Right cardiac atrium (tissue), 5 donors: ENCODE data around the gene CSTPP1. TPM values are rescaled to one million over a fixed set of nuclear protein-coding genes. Genes with fewer than 3 reads are reported as not detected.
A peak's percentile ranks its signal among the peaks of the same experiment; 100 is the strongest.
"Not testable (repeated sequence)": the region's sequence is repeated elsewhere in the genome, so short reads cannot be mapped to it uniquely, and the experiment has no call there.

Experiments
- ATAC-seq, 2 donors: fragments of 200-7000 bp; cut with Tn5 transposase; one replicate each; pipeline versions ENCODE4 v1.8.0 to v1.9.1; 2020; ENCODE audit warnings: moderate library complexity in 2 of 2, mild to moderate bottlenecking in 1 of 2
- DNase-seq, 3 donors: peaks; one replicate each; pipeline ENCODE4 v3.0.0-alpha.2; 2020
- H3K27ac ChIP-seq: one replicate; pipeline ENCODE4 v1.5.1; 2013; ENCODE audit warnings: mild to moderate bottlenecking, low read length, control low read depth, moderate library complexity
- H3K27me3 ChIP-seq: one replicate; pipeline ENCODE4 v1.6.1; 2013; ENCODE audit not compliant: control insufficient read depth, insufficient read depth
- H3K4me1 ChIP-seq: one replicate; pipeline ENCODE4 v1.6.1; 2013; ENCODE audit warnings: low read length; ENCODE audit not compliant: control insufficient read depth, insufficient read depth
- H3K4me3 ChIP-seq: one replicate; pipeline ENCODE4 v1.5.1; 2013; ENCODE audit warnings: low read length, control low read depth
- H3K9me3 ChIP-seq: one replicate; pipeline ENCODE4 v1.6.1; 2013; ENCODE audit warnings: low read length; ENCODE audit not compliant: control insufficient read depth
- WGBS: extraction: QIAGEN DNeasy Blood & Tissue Kit; methylation state at CpG from one replicate; pipeline ENCODE4 v1.1.7; 2013; 5-methylcytosine and 5-hydroxymethylcytosine counted together
- intact Hi-C, 4 donors: fragments of 100-400 bp; cut with DNase I; formaldehyde crosslinking; loops; one replicate each; pipeline versions ENCODE4 v1.11.0 to v1.14.0; 2022 to 2023
- polyA plus RNA-seq: library from polyadenylated mRNA; stranded (reverse); fragments of 200-250 nt; gene quantifications from one replicate; pipeline ENCODE4 v1.2.3, GENCODE V29; 2013
- total RNA-seq, 4 donors: library from RNA; stranded (reverse); fragmentation: NEBNext Ultra II Directional; extraction: Animal tissue kit (Norgen Biotek cat#: 25700); gene quantifications; one replicate each; pipeline ENCODE4 v1.2.1, GENCODE V29; 2021
- donor health status: healthy with polysubstance abuse.
- donor health status: DM: no; HTN: yes; CAD: no.
- donor health status: DM: no; HTN: no; CAD: no.
- donor health status: DM: no; HTN: yes; CAD: no; lungs with severe emphysema.
- donor health status: DM: yes; HTN: yes; CAD: no.

The CSTPP1 gene
- total and polyA plus RNA-seq, 5 donors: 12.7 to 17.5 (median 15.6) TPM

DNA sequence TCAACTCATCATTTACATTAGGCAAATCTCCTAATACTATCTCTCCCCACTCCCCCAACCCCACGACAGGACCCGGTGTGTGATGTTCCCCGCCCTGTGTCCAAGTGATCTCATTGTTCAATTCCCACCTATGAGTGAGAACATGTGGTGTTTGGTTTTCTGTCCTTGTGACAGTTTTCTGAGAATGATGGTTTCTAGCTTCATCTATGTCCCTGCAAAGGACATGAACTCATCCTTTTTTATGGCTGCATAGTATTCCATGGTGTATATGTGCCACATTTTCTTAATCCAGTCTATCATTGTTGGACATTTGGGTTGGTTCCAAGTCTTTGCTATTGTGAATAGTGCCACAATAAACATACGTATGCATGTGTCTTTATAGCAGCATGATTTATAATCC lies 176.4 kb downstream of the CSTPP1 start:
- intact Hi-C loops, DNase-seq, H3K4me3 ChIP-seq, H3K27ac ChIP-seq, ATAC-seq, H3K9me3 ChIP-seq, H3K4me1 ChIP-seq, H3K27me3 ChIP-seq: not testable (repeated sequence)
- WGBS: 96% methylated on average over 4 of the region's 4 CpGs

DNA sequence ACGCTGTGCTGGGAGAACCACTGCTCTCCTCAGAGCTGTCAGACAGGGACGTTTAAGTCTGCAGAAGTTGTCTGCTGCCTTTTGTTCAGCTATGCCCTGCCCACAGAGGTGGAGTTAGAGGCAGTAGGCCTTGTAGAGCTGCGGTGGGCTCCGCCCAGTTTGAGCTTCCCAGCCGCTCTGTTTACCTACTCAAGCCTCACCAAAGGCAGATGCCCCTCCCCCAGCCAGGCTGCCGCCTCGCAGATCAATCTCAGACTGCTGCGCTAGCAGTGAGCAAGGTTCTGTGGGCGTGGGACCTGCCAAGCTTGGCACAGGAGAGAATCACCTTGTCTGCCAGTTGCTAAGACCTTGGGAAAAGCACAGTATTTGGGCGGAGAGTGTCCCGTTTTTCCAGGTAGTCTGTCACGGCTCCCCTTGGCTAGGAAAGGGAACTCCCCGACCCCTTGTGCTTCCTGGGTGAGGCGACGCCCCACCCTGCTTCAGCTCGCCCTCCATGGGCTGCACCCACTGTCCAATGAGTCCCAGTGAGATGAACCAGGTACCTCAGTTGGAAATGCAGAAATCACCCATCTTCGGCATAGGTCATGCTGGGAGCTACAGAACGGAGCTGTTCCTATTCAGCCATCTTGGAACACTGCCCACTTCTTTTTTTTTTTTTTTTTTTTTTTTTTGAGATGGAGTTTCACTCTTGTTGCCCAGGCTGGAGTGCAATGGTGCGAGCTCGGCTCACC lies 182.6 kb downstream of the CSTPP1 start:
- H3K9me3 ChIP-seq, ATAC-seq, DNase-seq, H3K27ac ChIP-seq, H3K4me1 ChIP-seq, H3K27me3 ChIP-seq, H3K4me3 ChIP-seq, intact Hi-C loops: not testable (repeated sequence)
- 91% methylated on average over 20 of the region's 20 CpGs for WGBS

DNA sequence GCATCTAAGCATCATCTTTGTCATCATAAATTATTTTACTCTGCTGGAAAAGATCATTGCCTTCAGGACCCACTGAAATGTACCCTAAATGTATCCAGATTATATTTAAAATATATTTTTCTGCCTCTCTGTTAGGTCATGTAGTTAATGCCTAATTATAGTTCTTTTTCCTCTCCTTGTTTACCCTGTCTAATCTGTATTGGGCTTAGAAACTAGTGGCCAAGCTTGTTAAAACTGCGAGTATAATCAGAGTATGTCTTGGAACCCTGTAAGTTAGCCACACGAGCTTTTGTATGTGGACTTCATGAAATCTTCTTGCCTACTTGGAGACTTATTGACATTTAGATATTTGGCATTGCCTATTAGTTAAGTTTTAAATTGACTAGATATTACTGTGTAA lies 184.5 kb downstream of the CSTPP1 start:
- Histone ChIP-seq H3K27ac (no peak overlapping the region), H3K27me3 (no peaks in the 10 kb centered on the region), H3K4me3 (no peak overlapping the region), H3K4me1 (no peaks in the 10 kb centered on the region), H3K9me3 (no peaks in the 10 kb centered on the region)
- WGBS: 78% methylated on average over 2 of the region's 2 CpGs
- intact Hi-C loops: no loop called here
- ATAC-seq: no peak
- DNase-seq: no peak

DNA sequence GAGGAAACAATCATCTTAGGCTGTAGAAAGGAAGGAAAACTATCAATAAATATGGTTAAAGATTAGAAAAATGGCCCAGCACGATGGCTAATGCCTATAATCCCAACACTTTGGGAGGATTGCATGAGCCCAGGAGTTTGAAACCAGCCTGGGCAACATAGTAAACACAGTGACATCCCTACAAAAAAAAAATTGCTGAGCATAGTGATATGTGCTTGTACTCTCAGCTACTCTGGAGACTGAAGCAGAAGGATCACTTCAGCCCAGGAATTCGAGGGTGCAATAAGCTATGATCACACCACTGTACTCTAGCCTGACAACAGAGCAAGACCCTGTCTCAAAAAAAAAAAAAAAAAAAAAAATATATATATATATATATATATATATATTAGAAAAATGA lies 185.2 kb downstream of the CSTPP1 start:
- intact Hi-C loops: no loop called here
- H3K4me1 ChIP-seq: no peaks in the 10 kb centered on the region
- H3K4me3 ChIP-seq: no peak overlapping the region
- WGBS: 69% methylated on average over 2 of the region's 2 CpGs
- no peaks in the 10 kb centered on the region for H3K9me3 ChIP-seq
- ATAC-seq: no peak
- H3K27me3 ChIP-seq: no peaks in the 10 kb centered on the region
- no peak overlapping the region for H3K27ac ChIP-seq
- DNase-seq: no peak

- WGBS: 65% methylated on average over 2 of the region's 2 CpGs
- ATAC-seq (no peak), DNase-seq (no peak)
- intact Hi-C loops: no loop called here
- no peaks in the 10 kb centered on the region for H3K9me3 ChIP-seq
- no peaks in the 10 kb centered on the region for H3K4me1 ChIP-seq
- H3K27ac ChIP-seq: no peak overlapping the region
- H3K27me3 ChIP-seq: no peaks in the 10 kb centered on the region
- H3K4me3 ChIP-seq: no peak overlapping the region
Measured at GRCh38 chr11:47123094-47123493, 186.5 kb downstream of the CSTPP1 start.

GRCh38 chr11:47124675-47125074 lies 188.1 kb downstream of the CSTPP1 start:
- H3K27me3 ChIP-seq: no peaks in the 10 kb centered on the region
- no peak overlapping the region for H3K4me3 ChIP-seq
- ATAC-seq (no peak), DNase-seq (no peak)
- no peak overlapping the region for H3K27ac ChIP-seq
- WGBS: 59% methylated on average over 1 of the region's 1 CpG
- H3K9me3 ChIP-seq: no peaks in the 10 kb centered on the region
- intact Hi-C loops: no loop called here
- H3K4me1 ChIP-seq: no peaks in the 10 kb centered on the region

- no peaks in the 10 kb centered on the region for H3K27me3 ChIP-seq
- no peak for ATAC-seq
- WGBS: 88% methylated on average over 7 of the region's 7 CpGs
- H3K9me3 ChIP-seq: no peaks in the 10 kb centered on the region
- no peaks in the 10 kb centered on the region for H3K4me1 ChIP-seq
- intact Hi-C loops: no loop called here
- no peak overlapping the region for H3K27ac ChIP-seq
- no peak for DNase-seq
- no peak overlapping the region for H3K4me3 ChIP-seq
Measured at GRCh38 chr11:47125083-47125482, 188.5 kb downstream of the CSTPP1 start.

DNA sequence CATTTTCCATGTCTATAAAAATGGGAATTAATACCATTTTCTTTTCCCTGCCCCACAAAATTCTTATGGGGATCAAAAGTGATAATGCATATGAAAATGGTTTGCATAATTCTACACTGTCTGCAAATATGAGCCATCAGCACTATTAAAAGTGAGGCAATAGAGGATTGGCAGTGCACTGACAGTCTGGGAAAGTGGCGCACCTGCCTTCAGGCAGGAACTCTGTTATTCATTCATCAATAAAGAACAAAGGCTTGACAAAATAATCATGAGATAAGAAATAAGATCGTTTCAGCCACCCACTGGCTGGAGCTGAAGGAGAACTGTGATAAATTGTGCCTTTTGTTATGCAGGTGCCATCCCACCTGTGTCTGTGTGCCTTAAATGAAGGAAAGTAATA lies 190.7 kb downstream of the CSTPP1 start:
- Histone ChIP-seq H3K27me3 (no peaks in the 10 kb centered on the region), H3K4me3 (no peak overlapping the region), H3K9me3 (no peaks in the 10 kb centered on the region), H3K27ac (no peak overlapping the region), H3K4me1 (peaks cover 3% of the 10 kb centered on the region)
- intact Hi-C loops: no loop called here
- WGBS: 63% methylated on average over 2 of the region's 2 CpGs
- DNase-seq: no peak
- no peak for ATAC-seq

DNA sequence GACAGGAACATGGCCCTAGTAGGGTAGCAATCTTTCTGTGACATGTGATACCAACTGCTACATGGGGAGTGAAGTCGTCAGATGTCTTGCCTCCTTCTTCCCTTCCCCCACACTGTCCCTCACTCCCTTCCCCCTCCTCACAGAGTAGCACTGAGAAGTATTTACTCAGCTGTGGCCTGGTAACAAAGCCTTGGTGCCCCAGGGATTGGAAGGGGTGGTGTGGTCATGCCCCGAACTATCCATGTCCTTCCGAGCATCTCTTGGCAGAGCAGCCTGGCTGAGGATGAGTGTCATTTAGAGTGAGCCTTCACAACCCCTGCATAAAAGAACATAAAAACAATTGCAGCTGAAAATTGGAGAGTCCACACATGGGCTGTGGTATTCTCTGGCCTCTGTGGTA lies 194.0 kb downstream of the CSTPP1 start:
- intact Hi-C loops: no loop called here

DNA sequence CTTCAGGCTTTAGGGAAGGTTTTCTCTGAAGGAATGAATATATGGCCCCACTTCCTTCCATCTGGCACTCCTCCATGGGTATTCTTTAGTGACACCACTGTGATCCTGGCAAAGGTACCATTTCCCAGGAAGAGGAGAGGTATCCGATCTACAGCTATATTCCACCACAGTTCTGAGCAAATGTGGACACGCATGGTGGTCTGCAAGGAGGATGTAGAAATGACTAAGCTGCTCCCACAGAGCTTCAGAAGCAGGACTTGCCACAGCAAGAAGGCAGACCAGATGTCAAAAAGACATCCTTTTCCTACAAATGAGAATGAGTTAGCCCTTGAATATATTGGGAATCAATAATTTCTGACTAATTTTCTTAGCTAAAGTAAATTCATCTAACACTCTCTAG lies 194.6 kb downstream of the CSTPP1 start:
- ATAC-seq: no peak
- no peak for DNase-seq
- no peaks in the 10 kb centered on the region for H3K9me3 ChIP-seq
- H3K27me3 ChIP-seq: no peaks in the 10 kb centered on the region
- 89% methylated on average over 2 of the region's 2 CpGs for WGBS
- H3K4me1 ChIP-seq: peaks cover 3% of the 10 kb centered on the region
- intact Hi-C loops: no loop called here
- no peak overlapping the region for H3K27ac ChIP-seq
- H3K4me3 ChIP-seq: no peak overlapping the region

More for the DNA sequence above, 194.0 kb downstream of the CSTPP1 start:
- peak in 1 of 2 donors; percentile 36 for ATAC-seq
- Histone ChIP-seq H3K4me1 (peaks cover 3% of the 10 kb centered on the region), H3K4me3 (no peak overlapping the region), H3K9me3 (no peaks in the 10 kb centered on the region), H3K27me3 (no peaks in the 10 kb centered on the region), H3K27ac (no peak overlapping the region)
- 57% methylated on average over 3 of the region's 3 CpGs for WGBS
- no peak for DNase-seq

DNA sequence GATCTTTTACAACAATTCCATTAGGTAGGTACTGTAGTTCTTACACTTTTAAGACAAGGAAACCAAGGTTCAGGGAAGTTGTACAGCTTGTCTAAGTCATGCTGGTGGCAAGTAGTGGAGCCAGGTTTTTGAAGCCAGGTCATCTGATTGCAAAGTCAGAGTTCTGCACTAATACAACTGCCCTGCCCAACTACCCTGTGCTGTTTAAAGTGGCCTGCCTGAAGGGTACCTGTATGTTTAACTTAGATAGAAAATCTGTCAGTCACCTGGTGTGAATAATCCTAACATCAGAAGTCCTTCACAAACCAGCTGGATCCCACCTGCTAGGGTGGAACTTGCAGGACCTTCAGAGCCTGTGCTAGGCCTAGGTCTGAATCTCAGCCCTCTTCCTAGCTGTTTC lies 195.9 kb downstream of the CSTPP1 start:
- H3K4me3 ChIP-seq: no peak overlapping the region
- no peak overlapping the region for H3K27ac ChIP-seq
- H3K27me3 ChIP-seq: no peaks in the 10 kb centered on the region
- no peaks in the 10 kb centered on the region for H3K9me3 ChIP-seq
- no peak for ATAC-seq
- H3K4me1 ChIP-seq: peaks cover 3% of the 10 kb centered on the region
- no peak for DNase-seq
- intact Hi-C loops: no loop called here

- H3K9me3 ChIP-seq: no peaks in the 10 kb centered on the region
- peaks cover 3% of the 10 kb centered on the region for H3K4me1 ChIP-seq
- H3K27me3 ChIP-seq: no peaks in the 10 kb centered on the region
- intact Hi-C loops: no loop called here
- ATAC-seq (no peak), DNase-seq (no peak)
- H3K4me3 ChIP-seq: no peak overlapping the region
- 97% methylated on average over 1 of the region's 1 CpG for WGBS
- no peak overlapping the region for H3K27ac ChIP-seq
Measured at GRCh38 chr11:47132981-47133380, 196.4 kb downstream of the CSTPP1 start.
